LoVo (cell line): Measurements from ENCODE around the gene PLXNC1.
A peak's percentile ranks its signal among the peaks of the same experiment; 100 is the strongest.

Experiments used
- DNase-seq: peaks from one replicate; pipeline ENCODE4 v3.0.0-alpha.2; 2016; ENCODE audit warnings: low spot score

PLXNC1 gene

DNA sequence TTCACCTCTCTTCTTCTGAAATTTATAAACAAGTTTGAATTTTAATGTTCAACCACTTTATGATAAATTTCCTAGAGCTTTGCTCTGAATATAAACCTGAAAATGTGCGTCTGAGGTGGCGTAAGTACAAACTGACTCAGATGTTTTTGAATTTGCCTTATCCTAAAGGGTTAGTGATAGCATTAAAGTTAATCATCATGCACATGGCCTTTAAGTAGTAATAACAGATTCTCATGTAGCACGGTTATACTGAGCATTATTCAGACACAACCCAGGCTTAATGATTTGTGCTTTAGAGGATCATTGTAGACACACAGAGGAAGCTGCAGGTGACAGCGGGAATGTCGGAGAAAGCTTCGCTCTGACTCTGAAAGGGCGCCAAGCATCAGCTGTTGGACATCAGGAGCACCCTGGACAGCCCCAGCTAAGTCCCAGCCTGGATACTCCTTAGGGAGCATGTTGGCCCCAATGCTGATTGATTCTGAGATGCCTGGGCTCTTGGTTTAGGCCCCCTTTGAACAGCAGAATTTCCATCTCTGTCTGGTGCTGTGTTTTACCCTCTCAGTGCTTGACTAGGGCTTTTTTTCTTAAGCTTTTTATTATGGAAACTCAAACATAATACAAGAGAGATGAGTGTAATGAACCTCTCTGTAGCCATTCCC is 91.1 kb downstream of the PLXNC1 start:
- no peak for DNase-seq

DNA sequence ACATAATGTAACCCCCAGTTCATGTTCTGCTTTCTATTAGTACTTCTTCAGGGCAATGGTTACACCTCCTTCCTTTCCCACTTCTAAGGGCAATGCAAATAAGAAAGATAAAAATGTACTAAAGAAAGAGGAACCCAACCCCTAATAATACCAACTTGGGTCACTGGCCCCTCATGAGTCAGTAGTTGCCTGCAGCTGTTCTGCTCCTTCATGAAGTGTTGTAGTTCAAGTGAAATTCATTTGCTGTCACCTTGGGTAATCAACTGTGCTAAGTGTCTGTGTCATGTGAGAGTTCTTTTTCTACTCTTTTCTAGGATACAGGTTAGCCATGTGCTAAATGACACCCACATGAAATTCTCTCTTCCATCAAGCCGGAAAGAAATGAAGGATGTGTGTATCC is 91.8 kb downstream of the PLXNC1 start:
- DNase-seq = no peak

DNA sequence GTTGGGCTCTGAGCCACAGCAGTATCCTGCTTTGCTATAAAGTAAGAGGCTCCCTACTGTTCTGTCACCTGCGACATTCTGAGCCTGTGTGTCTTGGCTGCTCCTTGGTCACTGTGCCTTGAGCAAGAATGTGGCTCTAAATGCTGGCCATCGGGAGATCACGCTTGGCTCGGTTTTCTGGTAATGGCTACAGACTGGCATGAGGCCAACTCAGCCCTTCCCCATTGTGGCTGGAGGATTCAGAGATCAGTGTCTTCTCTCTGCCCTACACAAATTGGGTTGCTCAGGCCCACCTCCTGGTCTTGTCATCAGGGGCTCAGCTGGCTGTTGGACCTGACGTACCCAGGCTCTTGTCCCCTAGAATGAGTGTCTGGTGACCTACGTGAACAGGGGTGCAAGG is 94.5 kb downstream of the PLXNC1 start:
- DNase-seq = no peak

DNA sequence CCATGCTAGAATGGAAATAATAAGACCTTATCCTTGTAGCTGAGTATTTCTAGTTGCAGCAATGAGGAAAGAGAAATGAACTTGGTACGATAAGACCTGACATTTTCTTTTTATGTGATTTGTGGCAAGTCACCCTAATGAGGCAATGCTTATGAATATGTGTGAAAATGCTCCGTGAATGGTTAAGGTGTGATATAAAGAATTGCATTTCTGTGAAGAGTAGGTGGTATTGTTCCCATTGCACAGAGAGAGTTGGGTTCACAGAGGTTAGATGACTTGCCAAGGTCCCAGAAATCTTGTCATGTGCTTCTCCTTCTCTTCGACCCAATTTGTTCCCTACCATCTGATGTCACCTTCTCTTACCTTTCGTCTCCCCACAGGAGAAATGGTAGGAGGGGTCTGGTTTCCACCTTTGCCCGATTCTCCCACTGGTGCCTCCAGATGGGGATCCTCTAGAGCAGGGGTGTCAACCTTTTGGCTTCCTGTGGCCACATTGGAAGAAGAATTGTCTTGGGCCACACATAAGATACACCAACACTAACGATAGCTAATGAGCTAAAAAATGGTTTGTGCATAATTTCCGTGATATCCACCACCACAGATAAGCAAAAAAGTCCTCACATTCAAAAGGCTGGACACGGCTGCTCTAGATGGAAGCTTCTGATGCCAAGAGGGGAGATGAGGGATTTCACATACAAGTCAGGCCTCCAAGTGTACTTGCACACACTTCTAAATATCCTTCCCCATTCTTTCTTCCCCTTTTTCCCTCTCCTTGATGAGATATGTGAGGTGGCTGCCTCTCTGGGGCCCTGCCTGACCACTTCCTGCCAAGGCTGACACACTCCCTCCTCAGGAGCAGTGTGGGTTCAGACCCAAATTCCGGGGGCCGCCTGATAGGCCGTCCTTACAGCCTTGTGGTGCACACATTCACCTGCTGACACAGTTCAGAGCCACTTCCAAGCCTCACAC is 96.1 kb downstream of the PLXNC1 start:
- no peak for DNase-seq

DNA sequence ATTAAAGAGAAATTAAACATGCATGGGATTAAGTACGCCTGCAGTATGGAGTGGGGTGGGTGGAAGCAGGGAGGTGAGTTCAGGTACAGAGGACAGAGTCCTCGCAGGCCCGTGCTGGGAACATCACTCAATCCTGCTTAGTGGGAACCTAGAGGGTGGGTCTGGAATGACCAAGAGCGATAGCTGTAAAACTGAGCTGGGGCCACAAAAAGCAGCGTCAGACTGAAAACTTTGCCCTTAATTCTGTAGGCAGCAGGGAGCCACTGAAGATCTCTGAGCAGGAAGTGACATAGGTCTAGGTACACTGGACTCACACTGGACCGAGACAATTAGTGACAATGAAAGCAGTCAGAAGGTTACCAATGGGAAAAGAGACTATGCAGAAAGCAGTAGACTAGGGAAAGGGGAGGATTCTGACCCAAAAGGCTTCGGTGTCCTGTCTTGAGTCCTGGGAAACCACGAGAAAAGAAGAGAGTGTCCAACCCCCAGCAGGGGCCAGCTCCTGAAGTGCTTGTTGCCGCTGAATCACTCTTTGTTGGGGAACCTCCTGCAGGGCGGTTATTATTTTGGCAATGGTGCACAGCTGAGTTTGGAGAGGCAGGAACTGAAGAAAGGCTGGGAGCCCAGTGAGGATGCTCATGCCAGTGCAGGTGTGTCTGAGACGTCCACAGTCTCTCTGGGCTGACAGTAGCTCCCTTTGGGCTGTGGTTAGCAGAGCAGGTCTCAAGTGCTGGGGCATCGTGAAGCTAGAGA is 97.4 kb downstream of the PLXNC1 start:
- DNase-seq = no peak

DNA sequence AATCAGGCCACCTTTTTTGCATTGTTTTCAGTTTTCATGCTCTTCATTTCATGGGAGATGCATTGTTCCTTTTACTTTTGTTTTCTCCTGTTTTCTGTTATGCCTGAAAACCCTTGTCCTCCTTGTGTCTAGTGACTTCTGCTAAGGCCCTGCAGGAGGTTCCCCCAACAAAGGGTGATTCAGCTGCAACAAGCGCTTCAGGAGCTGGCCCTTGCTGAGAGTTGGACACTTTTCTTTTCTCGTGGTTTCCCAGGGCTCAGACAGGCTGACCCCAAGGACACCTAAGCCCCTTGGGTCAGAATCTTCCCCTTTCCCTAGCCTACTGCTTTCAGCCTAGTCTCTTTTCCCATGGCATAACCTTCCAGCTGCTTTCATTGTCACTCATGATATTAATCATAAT is 98.9 kb downstream of the PLXNC1 start:
- no peak for DNase-seq

DNA sequence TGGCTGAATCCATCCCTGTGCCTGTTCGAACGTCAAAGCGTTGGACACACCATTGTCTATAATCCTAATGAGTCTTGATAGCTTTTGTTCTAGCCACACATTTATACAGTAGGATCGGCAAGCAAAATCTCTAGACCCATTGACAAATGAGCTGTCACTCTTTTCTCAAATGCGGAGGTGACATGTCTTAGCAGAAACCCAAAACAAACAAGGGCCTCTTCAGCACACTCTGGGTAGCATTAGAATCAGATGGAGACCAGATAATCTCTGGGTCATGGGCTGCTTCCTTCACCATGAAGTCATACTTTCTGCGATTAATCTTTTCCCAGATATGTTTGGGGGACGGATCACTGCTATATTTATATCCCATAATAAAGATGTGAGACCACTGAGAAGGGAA is 100.2 kb downstream of the PLXNC1 start:
- DNase-seq = no peak

DNA sequence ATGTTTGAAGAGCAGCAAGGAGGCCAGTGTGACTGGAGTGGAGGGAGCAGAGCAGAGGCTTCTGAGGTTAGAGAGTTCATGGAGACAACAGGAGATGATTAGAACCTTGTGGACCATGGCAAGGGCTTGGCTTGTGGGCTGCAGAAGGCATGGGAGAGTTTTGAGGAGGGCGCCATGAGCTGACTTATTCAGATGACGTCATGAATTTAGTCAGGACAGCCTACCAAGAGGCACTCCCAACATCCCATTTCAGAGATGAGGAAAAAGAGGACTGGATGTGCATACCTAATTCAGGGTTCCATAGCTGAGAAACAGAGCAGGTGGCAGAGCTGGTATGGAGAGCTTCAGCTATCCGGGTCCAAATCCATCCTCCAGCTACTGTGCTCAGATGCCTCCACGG is 101.8 kb downstream of the PLXNC1 start:
- no peak for DNase-seq

DNA sequence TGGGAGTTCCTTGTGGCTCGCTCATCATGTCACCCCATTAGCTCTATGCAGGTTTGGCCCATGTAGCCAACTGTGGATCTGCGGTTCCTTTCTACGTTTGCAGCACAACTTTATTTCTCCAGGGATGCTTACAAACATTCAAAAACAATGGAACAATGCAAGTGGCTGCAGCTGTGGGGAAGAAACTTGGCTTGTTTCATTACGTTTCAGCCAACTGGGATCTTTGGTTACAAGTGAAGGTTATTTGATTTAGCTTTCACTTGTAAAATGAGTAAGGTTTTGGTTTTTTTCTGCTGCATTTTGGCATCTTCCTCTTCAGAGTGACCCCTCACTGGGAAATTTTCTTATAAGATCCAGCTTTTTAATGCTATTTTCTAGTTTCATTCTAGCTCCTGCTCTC is 105.9 kb downstream of the PLXNC1 start:
- DNase-seq = no peak

DNA sequence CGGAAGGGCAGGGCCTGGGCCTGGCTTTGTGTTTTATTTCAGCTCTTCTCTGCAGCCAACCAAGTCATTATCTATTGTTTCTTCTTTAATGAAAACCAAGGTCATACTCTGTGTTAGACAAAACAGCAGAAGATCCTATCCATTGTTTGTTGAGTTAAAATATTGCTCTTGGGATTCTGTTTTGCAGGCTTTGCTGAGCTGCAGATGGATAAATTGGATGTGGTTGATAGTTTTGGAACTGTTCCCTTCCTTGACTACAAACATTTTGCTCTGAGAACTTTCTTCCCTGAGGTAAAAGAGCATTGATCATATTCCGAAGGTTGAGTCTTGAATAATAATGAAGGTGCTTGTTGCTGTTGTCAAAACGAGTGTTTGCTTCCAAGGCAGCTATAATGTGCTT is 106.6 kb downstream of the PLXNC1 start:
- no peak for DNase-seq

DNA sequence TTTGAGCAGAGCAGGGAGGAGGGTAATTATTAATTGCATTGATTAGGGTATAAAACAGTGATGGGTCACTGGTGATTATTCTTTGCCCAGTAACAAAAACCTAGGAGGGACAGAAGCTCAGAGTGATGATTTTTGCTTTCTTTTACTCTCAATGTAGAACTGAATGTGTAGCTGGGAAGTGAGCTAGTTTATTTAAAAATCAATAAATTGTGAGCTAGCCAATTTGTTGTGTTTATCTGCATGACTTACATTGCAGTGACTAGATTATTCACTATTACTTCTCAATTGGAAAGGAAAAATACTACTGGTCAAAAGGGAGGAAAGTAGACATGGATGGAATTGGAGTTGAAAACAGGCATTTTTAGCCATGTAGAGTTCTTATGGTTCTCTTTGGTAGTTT is 107.1 kb downstream of the PLXNC1 start:
- DNase-seq = no peak

DNA sequence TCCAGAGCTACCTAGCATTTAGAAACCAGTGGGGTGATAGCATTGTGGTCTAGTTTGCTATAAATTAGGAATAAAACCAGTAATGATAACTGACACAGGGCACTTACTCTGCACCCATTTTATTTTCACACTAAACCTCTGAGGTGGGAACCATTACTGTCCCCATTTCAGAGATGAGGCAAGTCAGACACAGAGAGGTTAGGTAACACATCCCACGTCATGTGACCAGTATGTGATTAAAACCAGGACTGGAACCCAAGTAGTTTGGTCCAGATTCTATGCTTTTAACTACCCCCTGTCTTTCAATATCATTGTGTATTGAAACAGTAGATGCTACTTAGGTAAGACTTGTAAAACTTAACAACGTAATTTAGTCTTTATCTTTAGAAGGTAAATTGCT is 110.2 kb downstream of the PLXNC1 start:
- DNase-seq = no peak

DNA sequence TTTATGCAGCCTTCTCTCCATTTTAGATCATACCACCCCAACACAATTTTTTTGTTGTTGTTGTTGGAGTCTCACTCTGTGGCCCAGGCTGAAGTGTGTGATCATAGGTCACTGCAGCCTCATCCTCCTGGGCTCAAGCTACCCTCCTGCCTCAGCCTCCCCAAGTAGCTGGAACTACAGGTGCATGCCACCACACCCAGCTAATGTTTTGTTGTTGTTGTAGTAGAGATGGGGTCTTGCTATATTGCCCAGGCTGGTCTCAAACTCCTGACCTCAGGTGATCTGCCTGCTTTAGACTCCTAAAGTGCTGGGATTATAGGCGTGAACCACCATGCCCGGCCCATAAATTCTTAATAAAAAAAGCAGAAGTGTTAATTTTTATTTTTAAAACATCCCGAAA is 111.6 kb downstream of the PLXNC1 start:
- DNase-seq = no peak

DNA sequence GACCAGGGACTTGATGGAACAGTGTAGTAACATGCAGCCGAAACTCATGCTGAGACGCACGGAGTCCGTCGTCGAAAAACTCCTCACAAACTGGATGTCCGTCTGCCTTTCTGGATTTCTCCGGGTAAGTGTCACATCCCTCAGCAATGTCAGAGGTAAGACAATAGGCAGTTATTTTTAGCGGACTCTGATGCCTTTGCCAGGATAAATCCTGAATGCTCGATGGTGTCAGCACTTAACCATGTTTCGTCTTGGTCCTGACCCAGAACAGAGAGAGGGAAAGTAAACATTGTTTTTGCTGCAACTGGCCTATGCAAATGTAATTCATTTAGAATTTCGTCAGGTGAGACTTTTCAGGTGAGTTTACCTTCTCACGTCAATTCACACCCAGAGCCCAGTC is 112.3 kb downstream of the PLXNC1 start:
- no peak for DNase-seq

DNA sequence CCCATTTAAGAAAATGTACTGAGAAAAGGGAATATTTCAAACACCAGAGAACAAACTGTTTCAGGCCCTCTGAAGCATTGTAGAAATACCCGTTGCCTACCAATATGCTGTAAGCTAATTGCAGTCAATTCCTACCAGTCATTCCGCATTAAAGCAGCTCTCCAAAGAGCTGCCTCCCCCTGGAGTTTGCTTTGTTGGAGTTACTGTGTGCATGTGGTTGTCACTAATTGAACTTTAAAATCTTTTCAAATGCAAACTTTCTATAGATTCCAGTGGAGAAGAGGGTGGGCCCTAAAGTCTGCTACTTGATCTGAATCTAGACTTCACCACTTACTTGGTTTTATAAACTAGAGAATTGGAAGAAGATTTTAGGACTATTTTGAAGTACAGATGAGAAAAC is 112.7 kb downstream of the PLXNC1 start:
- no peak for DNase-seq

DNA sequence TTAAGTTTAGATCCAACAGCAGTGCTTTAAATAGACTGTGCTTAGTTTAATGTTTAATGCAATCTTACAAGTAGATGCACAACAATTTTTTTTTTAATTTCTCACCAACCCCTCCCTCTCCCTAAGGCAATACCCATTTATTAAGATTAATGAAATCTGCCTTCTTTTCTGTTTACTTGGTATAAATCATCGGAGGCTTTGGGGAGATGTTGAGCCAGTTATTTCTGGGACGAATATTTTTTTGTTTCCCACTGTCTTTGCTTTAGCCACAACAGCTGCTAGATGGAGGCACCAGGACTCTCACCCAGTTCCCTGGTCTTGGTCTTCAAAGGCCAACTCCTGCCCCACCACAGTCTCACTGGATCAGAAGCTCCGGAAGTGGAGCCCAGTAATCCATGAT is 113.4 kb downstream of the PLXNC1 start:
- DNase-seq = no peak

DNA sequence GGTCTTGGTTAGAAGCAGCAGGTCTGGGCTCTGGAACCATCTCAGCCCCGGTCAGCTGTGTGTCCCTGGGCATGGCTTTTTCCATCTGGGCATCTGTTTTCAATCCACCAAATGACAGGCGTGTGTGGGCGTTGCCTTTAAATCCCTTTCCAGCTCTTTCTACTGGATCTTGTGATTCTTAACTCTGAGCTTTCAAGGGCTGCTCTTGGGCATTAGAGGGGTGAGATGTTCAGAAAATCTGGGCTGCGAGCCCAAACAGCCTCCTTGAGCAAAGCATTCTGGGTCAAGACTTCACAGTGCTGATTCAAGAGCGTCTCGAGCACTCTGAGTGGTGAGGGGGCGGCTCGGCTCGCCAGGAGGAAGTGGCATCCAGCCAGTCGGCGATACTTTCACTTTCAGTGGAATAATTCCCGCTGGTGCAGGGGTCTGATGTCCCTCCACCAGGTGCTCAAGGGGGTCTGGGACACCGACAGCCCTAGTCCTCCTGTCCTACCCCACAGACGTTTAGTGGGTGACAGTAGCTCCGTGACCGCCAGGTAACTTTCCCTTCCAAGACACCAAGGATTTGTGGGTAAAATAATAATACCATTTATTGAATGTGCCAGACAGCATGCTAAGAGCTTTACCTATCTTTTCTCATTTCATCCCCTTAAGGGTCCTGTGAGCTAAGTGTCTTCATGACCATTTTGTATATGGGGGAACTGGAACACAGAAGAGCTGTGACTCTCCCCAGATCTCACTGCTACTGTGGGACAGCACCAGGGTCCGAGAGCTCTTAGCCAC is 114.0 kb downstream of the PLXNC1 start:
- peak; percentile 61 for DNase-seq

DNA sequence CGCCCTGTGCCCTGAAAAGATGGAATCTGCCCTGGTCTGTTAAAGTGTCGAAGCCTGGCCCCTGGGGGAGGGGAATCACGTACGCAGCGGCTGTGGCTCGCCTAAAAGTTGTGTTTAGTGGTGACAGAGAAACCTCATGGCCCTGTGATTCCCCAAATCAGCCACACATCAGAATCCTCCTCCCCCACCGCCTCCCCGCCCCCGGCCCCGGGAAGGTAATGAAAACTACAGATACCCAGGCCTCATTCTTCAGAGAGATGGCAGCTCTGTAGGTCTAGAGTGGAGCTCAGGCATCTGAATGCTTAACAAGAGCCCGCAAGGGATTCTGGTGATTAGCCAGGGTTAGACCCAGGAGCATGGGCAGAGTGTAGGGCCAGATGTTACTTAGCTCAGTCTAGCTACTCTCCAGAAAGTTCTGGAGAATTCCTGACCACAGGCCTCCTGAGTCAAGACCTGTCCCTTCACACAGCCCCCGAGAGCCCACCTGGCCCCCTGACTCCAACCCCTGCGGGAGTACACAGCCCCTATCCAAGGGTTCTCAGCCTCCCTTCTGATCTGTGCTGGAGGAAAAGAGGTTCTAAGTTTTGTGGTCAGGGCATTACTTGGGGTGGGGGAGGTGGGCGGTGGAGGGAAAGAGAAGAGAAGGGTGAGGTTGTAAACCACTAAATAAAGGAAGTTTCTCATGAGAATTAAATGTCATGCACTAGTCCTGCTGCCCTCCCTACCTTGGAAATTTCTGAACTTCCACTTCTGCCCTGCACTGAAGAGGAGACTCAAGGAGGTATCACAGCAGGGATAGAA is 114.8 kb downstream of the PLXNC1 start:
- no peak for DNase-seq

DNA sequence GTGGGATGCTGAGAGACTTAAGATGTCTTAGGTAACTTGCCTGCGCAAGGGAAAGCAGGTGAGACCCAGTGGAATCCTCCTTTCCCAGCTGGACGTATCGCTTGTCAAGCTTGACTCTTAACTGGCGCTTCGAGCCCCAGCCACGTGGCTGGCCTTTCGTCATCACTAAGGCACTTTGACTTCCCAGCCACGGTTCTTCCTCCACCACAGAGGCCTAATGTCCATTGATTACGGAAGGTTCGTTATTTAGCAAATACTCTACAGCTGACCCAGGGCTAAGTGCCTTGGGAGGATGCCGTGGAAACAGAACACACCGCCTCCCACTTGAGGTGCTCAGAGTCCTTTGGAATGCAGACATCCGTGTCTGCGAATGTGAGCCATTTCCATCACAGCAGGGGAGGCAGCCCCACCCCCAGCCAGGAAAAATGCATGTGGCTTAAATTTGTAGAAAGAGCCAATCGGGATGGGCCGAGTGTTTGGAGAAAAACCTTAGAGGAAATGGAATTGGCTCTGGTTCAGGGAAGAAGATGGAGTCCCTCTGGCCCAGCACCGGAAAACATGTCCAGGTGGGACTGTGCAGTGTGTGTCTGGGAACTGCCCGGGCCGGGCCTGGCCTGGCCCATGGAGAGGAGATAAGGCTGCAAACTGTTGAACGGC is 115.7 kb downstream of the PLXNC1 start:
- DNase-seq = no peak

DNA sequence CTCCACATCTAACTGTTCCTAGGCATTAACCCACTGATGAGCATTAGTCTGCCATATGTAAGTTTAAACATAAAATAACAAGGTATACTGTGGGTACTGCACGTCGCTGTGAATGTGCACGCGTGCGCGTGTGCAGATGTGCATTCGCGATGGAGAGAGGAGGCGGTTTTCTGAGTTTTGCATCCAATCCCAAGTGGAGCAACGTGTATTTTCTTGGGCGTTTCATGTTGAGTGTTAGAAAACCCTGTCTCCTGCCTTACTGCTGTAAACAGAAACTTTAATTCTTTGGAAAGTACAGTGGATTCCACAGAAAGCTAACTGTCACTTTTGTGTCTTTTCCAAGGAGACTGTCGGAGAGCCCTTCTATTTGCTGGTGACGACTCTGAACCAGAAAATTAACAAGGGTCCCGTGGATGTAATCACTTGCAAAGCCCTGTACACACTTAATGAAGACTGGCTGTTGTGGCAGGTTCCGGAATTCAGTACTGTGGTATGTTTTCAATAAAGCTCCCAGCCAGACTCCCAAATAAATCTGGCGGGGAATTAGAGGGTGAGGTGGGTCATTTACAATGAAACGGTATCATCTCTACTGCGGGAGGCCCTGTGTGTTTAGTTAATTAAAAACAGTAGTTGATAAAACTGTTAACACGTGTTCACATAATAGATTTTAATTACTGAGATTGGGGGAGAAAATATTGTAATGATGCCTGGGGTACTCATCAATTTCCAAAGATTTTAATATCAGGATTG is 116.5 kb downstream of the PLXNC1 start:
- no peak for DNase-seq
